GM04504 (cell line): ENCODE results near the gene MAD1L1.

ENCODE experiments used
- DNase-seq: peaks from one replicate; pipeline ENCODE4 v3.0.0-alpha.2; 2012; ENCODE audit warnings: low read depth

Gene MAD1L1

DNA sequence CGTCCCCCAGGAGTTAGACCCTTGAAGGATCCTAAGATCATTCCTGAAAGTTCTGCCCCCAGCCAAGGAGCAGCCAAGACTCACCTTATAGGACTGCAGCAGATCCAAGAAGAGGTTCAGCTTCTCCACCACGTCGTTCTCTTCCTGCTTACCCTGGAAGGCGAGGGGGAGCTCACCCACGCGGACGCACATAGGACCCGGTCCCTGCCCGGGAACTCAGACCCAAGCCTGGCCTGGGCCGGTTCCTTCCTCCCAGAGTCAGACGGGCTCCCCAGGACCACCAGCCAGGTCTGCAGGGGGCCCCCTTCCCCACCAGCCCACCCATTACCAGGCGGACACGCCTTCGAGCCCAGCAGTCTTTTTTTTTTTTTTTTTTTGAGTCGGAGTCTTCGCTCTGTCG is 24.9 kb upstream of the MAD1L1 start:
- DNase-seq: no peak

DNA sequence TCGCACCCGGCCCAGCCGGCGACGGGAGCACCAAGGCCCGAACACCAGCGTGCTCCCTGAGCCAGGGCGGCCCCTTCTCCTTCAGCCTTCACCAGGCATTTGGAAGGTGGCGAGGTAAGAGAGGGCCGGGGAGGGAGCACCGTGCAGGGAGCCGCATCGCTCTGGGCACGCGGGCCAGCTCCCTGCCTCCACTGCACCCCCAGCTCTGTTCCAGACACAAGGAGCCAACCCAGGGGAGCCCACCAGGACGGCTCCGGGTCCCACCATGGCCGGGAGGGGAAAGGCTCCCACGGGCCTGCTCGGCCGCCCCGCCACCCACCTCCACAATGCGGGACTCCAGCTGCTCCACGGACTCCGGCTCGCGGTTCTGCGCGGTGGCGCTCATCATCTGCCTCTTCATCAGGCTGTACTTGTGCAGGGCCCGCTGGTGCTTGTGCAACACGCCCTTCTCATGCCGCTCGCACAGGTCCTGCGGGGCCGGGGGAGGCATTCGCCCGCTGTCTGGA is 24.4 kb upstream of the MAD1L1 start:
- no peak for DNase-seq

DNA sequence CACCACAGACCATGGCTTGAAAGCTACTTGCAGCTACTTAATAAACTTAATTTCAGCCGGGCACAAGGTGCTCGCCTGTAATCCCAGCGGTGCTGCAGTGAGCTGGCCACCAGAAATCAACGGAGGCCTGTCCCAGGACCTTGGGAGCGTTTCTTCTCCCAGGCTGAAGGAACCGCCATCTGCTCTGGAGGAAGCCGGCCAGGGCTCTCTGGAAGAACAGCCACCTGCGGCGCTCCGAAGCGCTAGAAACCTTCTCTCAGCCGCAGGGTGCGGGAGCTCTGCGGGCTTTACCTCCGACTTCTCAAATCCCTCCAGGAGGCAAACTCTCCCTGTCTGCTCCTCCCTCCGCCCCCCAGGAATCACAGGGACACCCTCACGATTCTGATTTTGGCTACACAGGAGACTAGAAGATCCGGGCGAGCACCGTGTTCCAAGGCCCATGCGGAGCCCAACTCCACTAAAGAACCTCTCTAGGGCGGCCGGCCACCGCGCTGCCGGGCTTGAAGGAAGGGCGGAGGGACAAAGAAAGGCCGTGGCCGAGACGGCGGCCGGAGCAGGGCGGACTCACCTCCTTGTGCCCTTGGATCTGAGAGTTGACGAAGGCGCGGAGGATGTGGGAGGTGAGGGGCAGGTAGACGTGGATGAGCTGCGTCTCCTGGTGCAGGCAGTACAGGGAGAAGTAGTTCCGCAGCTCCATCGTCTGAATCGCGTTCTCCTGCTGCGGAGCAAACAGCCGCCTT is 23.7 kb upstream of the MAD1L1 start:
- no peak for DNase-seq

DNA sequence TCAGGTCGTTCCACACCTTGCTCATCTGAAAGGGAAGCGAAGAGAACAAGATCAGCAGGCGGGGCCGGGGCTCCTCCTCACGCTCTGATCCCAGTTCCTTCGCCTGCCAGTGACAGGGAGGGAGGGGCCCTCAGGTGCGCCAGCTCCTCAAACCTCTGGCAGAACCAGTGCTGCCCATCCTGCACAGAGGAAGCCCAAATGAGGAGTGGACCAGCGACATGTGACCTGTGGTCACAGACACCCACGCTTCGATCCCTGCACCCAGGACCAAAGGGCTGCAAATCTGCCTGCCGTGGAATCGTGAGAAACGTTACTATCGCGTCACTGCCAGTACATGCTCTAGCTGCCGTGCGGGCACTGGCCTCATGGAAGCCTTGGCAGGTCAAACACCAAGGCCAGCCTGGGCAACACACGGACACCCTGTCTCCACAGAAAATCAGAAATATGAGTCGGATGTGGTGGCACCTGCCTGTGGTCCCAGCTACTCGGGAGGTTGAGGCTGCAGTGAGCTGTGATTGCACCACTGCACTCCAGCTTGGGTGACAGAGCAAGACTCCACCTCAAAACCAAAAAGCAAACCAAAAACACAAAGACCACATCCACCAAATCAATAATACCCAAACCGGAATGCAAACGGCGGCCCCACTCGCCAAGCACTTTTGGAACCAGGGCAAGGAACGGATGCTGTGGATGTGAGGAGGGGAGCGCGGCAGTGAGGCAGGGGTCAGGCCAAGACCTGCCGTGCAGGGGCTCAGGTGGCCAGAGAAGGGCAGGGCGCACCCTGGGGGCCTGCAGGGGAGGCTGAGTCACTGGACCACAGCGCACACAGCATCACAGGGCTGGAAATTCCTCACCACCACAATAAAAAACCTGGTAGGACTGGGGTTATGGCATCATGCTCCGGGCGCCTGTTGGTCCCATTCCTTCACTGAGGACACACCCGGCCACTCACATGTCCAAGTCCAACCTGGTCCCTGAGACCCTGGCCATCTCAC is 22.7 kb upstream of the MAD1L1 start:
- no peak for DNase-seq

DNA sequence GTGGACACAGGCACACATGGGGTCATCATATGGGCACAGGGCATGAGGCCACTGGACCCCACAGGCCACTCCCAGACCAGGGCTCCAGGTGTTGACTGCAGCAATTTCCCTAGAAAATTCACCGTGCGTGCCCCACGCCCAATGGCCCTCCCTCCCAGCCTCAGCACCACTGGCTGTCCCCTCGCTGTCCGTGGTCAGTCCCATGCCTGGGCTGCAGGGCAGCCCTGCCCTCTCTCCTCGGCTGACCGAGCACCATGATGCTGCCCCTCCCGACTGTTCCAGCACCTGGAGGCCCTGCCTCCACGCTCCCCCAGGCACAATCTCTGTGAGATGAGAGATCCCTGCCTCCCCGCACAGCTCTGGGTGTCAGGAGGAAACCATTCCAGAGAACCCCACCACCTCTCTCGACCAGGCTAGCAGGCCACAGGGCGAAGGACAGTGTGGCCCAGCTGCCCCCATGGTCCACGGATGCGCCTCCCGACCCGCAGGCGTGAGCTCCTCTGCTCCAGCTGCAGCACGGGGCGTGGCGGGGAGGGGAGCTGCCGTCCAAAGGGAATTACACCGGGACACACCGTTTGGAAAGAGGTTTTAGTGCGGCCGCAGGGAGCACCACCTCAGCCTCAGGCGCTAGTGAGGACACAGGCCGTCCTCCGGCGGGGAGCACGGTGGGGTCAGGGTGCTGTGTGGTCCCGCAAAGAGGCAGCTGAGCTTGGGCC is 21.8 kb upstream of the MAD1L1 start:
- DNase-seq: no peak

DNA sequence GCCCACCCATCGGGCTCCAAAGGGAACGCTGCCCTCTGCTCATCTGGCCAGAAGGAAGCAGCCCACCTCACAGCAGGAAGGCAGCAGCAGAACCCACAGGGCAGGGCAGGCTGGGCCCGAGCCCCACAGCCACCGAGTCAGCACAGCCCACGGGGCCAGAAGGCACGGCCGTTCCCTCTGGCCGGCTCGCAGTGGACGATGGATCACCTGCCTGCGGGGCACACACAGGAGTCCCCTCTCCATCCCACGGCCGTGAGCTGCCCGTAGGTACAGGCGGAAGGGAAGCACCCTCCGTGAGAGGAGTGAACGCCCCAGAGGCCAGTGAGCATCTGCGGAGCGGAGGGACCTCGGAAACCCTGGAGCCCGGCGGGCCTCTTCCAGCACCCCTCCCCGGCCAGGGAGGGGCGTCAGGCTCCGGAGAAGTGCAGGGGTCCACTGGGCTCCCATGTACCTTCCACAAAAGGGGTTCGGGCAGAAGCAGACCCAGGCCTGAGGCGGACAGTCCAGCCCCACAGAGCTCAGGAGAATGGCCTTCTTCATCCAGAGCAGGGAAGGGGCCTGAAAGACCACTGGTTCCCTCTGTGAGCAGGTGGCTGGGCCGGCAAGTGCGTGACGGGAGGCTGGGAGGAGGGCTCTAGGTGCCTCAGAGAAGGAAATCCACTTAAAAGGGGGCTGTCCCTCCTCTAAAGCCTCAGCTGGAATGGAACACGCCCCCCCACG is 20.9 kb upstream of the MAD1L1 start:
- DNase-seq: no peak

DNA sequence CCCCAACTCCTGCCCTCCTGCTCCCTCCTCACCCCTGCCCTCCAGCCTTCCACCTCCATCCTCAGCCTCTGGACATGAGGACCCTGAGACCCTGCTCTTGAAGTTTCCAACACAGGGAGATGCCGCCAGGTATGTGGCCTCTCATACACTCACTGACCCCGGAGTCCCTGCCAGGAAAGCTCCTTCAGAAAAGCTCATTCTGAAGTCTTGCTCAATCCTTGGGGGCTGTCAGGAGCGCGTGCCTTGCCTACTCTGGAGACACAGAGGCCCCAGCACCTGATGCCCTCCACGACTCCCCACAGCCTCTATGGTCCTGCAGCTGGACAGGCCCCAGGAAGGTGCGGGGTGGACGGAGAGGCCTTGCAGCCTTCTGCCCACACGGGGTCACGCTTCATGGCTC is 20.3 kb upstream of the MAD1L1 start:
- no peak for DNase-seq

DNA sequence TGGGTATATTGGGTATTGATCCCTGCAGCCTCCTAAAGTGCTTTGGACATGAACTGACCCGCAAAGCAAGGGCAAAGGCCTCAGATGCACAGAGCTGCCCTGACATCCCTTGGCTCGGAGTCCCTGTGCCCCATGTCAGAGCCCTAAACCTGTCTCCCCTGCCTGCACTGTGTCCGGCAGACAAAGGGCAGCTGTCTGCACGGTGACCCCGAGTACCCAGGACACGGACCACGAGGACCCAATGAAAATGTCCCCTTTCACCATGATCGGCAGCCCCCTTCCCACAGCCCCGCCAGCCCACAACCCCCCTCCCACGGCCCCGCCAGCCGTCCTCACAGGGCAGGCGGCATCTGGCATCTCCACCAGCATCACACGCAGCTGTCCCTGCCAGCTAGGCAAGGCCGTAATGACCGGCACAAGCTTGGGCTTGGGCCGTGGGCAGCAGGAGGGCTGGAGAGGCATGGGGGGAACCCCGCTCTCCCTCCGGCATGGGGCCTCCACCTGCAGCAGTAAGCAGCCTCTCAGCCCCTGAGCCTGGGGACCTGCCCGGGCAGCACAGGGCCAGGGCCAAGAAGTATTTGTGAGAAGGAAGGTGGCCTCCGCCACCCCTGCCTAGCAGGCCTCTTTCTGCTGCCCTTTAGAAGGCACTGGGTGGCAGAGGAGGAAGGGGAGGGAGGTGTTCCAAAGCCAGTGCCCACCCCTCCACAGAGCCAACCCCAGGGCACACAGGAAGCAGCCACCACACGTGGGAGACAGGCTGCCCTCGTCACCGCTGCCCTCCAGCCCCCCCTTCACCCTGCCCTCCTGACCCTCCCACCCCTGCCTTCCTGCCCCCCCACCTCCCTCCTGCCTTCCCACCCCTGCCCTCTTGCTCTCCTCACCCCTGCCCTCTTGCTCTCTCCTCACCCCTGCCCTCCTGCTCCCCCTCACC is 19.4 kb upstream of the MAD1L1 start:
- DNase-seq: no peak

DNA sequence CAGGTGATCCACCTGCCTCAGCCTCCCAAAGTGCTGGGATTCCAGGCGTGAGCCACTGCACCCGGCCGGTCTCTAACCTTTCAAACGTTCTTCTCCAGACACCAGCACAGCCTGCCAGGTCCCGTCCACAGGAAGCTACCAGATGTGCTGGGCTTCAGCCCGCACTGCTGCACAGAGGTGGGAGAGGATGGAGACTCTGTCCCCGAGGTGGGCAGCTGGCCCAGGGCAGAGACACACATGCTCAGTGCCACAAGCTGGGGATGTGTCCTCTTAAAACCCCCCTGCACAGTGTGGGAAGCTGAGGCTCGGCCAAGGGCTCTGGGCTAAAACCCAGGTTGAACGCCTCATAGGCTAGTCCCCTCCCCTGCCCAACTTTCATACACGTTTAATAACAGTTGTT is 18.6 kb upstream of the MAD1L1 start:
- DNase-seq: no peak

DNA sequence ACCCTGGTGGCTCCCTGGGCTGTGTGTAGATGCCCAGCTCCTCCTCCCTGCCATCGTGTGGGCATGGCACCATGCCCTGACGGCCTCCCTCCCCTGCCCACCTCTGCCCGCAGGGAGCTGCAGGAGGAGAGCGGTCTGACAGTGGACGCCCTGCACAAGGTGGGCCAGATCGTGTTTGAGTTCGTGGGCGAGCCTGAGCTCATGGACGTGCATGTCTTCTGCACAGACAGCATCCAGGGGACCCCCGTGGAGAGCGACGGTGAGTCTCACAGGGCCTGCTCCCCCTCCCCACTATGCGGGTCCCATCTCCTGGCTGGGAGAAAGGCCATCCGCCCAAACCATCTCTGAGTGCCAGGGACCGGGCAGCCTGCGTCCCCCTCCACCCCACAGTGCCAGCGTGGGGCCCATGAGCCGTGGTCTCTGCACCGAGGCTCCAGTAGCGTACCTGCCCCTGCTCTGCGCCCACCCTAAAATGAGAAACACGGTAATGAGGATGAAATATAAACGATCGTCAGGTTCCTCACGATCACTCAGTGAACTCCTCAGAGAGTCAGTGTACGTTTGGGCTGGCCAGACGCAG is 17.1 kb upstream of the MAD1L1 start:
- no peak for DNase-seq

DNA sequence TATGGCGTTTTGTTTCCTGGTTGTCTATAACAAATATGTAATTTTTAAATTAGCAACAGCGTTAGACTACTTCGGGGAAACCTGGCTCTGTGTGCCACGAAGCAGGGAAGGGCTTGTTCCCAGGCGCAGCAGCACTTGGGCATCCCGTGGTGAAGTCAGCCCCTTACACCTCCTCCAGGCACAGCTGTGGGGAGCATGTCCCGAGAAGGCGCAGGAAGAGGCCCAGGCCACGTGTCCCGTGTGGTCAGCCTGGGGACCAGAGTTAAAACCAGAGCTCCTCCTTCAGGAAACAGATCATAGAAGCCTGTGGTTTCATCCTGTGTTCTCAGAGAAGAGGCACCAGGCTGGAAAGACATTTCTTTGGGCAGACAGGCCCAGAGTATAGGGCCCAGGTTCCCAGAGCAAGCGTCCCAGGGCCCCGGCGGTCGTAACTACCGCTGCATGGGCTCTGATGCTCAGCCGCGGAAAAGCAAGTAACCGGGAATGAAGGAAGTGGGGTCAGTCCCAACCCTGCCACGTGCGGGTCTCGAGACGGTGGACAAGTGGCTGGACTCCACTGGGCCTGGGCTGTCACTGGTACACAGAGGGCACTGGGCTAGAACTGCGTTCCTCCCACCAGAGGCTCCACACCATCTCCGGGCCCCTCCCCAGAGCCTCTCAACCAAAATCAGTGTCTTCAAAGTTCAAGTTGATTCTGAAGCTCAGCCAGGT is 16.4 kb upstream of the MAD1L1 start:
- DNase-seq: peak; percentile 96

DNA sequence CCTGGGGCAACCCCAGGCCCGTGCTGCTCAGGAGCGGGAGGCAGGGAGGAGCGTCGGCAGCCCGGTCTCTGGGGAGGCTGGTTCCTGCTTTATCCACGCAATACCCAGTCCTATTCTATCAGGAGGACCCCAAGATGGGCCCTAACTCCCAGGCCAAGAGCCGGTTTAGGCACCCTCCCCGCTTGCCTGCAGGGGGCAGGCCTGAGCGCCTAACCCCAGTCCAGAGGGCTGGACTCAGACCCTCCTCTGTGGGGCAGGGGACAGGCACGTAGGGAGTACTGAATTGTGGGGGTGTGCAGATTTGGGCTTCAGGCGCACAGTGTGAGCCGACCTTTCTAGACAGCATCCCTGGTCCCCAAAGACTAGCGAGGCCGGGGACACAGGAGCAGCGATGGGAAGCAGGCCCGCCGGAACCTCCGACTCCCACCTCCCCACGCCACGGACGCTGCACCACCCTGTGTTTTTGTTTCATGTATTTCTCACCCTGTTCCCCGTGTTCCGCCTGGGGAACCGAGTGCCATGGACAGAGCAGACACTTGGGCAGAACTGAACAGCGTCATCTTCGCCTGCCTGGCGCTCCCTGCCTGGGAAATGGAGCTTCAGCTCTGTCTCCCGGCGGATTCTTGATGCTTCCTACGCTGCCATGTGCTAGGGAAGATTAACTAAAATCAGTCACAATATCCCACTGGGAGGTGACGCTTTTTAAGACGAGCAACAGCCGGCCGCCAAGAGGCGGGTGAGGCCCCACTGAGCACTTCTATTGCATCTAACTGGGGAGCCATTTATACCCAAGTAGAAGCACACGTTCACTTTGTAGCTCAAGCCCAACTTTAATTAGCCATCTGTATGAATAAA is 14.6 kb upstream of the MAD1L1 start:
- no peak for DNase-seq

DNA sequence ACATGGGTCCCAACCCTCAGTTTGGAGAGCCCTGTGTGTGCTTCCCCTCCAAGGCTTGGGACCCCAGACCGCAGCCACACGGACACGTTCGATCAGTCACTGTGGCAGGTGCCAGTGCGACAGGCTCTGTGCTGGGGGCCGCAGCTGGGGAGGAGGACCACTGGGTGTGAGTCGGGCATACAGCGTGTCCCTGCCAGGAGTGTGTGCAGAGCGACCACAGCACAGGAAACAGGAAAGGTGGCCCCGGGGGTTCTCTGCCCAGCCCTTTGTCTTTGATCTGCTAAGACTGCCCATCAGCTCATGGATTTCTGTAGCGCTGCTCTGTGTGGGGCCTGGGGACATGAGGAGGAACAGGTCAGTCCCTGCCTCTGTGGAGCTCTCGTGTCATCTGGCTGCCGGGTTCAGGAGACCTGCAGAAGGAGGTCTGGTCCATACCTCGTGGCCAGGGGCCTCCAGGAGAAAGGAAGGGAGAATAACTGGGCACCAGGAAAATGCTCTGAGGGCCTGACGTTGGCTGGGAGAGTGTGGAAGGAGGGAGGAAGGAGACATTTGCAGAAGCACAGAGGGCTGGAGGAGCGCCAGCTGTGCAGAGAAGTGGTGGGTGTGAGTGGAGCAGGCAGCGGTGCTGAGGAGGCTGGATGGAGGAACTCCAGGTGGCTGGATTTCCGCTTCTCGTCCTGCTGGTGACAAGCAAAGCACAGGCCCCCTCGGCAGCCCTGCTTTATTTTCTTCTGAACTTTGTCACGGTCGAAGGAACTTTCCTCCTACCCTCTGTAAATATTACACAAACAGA is 13.3 kb upstream of the MAD1L1 start:
- DNase-seq: no peak

DNA sequence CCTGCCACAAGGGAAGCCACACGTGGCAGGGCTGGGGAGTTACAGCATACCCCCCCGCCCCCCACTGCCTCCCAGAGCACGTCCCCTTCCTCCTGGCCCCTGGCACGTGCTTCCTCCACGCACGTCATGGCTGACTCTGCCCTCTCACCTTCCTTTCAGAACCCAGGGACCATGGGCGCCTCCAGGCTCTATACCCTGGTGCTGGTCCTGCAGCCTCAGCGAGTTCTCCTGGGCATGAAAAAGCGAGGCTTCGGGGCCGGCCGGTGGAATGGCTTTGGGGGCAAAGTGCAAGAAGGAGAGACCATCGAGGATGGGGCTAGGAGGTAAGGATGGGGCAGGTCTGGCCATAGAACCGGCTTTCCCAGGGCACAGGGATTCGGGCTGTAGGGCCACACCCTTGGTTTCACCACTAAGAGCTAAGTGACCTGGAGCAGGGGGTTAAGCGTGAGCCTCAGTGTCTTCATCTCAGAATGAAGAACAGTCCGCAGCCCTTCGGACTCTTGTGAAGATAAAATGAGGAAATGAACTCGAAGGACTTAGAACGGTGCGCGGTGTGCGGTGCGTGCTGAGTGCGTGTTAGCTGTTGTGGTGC is 11.8 kb upstream of the MAD1L1 start:
- DNase-seq: no peak

DNA sequence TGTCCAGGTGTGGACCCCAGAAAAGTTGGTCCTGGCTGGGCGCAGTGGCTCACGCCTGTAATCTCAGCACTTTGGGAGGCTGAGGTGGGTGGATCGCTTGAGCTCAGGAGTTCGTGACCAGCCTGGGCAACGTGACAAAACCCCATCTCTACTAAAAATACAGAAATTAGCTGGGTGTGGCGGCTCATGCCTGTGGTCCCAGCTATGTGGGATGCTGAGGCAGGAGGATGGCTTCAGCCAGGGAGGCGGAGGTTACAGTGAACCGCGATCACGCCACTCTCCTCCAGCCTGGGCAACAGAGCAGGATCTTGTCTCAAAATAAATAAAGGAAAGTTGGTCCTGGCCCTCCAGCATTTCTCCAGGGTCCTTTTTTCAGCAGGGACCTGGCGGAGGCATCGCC is 10.7 kb upstream of the MAD1L1 start:
- no peak for DNase-seq

DNA sequence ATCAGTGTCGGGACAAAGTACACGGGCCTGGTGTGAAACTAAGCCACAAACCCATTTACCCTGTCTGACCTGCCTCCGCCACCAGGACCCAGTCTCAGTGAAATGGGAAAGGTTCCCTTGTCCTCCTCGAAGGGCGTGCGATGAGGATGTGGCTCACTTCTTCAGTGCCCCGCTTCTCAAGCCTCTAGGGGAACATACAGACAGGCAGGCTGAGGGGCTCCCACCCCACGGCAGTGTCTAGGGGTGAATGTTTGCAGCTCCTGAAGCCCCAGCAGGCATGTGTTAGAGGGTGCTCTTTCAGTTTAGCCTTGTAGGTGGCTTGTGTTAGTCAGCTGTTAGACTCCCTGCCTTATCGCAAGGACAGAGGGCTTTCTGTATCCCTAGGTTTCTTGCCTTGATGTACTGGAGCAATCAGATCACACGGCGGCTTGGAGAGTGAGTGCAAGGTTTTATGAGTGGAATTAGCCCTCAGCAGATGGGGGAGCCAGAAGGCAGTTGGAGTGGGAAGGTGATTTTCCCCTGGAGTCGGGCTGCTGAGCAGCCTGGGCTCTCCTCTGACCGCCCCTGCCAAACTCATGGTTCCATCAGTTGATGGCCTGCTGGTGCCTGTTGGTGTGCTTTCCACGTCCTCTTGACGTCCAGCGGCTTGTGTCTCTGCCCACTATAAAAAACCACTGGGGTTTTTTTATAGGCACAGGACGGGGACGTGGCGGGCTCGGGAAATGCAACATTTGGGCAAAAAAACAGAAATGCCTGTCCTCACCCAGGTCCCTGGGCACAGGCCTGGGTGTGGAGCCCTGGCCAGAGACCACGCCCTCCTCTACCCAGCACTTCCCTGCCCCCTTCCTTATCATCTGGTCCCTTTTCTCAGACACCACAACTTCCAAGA is 10.0 kb upstream of the MAD1L1 start:
- no peak for DNase-seq
